Dermis blood vessel endothelial cell (primary cell): ENCODE results near the gene F8. TPM values are rescaled to one million over a fixed set of nuclear protein-coding genes. Genes with fewer than 3 reads are reported as not detected.

Source experiments
- DNase-seq: peaks from one replicate; pipeline ENCODE4 v3.0.0; 2010
- total RNA-seq: library from RNA; depleted of rRNA; stranded (reverse); fragments of >200 nt; gene quantifications from 2 replicates; pipeline ENCODE4 v1.2.3, GENCODE V29; 2014

F8 gene
- total RNA-seq, 1 donor from 2014 or later, result 19.1 TPM

DNA sequence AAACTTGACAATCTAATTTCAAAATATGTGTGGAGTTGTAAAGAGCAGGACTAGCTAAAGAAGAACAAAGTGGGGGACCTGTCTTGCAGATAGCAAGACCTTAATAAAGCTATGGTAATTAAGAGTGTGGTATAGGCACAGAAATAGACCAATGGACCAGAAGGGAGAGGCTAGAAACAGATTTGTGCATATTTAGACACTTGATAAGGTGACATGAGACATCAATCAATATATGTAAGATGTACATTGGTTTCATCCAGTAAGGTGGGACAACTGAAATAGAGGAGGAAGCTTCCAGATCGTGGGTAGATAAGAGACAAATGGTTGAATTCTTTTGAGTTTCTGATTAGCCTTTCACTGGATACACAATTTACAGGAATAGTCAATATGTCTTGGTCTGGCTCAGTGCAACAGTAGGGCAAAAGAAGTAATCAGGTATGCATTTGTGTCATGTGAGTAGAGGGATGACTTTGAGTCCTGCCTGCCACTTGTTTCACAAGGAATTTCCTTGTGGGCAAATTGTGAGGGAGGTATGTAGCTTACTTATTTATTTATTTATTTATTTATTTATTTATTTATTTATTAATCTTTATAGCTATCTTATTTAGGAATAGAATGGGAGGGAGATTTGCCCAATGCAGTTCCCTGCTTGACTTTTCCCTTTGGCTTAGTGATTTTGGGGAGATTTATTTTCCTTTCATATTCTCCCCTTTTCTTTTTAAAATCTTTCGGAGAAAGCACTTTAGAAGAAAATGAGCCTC, 210.0 kb downstream of the F8 start:
- no peak for DNase-seq

DNA sequence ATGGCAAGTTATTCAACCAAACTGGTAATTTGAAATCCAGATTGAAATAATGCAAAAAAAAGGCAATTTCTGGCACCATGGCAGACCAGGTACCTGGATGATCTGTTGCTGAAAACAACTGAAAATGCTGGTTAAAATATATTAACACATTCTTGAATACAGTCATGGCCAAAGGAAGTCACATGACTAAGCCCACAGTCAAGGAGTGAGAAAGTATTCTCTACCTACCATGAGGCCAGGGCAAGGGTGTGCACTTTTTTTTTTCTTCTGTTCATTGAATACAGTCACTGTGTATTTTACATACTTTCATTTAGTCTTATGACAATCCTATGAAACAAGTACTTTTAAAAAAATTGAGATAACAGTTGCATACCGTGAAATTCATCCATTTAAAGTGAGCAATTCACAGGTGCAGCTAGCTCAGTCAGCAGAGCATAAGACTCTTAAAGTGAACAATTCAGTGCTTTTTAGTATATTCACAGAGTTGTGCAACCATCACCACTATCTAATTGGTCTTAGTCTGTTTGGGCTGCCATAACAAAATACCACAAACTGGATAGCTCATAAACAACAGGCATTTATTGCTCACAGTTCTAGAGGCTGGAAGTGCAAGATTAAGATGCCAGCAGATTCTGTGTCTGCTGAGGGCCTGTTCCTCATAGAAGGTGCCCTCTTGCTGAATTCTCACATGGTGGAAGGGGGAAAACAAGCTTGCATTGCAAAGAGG, 212.4 kb downstream of the F8 start:
- DNase-seq, result no peak

DNA sequence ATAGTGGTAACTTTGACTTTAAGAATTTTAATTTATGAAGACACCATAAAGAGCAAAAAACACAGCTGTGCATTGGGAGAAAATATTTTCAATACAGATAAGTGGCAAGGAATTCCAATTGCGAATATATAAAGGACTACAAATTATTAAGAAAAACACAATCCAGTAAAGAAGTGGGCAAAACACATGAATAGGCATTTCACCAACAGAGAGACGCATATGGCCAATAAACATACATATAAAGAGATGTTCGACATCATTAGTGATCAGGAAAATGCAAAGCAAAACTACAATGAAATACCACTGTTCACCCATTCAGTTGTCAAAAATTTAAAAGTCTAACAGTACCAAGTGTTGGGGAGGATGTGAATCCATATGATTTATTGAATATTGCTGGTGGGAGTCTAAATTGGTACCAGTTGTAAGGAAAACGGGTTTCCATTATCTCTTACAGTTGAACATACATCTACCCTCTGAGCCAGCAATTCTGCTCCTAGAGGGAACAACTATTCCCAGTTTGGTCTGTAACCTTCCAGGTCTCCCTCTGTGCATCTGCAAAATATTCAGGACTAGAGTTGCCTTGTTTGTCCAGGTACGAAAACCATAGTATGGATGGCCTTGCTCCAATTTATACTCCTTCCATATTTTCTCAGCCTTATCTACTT, 215.6 kb downstream of the F8 start:
- DNase-seq, result no peak

DNA sequence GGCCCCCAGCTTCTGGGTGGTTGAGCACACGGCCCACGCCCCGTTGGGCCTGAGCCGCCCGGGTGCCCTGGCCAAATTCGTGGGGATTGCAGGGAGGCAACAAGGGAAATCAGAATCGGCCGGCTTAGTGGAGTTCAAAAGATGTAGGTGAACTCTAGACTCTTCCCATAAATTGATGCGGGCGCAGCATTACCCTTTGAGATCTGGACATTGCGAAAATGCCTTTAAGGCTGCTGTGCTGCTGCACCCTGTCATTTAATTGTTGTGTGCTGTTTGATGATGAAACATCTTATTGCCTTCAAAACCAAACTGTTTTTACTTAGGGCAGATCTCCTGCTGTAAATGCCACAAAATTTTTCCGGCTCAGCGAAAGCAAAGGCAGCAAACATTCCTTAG, 216.8 kb downstream of the F8 start:
- no peak for DNase-seq

DNA sequence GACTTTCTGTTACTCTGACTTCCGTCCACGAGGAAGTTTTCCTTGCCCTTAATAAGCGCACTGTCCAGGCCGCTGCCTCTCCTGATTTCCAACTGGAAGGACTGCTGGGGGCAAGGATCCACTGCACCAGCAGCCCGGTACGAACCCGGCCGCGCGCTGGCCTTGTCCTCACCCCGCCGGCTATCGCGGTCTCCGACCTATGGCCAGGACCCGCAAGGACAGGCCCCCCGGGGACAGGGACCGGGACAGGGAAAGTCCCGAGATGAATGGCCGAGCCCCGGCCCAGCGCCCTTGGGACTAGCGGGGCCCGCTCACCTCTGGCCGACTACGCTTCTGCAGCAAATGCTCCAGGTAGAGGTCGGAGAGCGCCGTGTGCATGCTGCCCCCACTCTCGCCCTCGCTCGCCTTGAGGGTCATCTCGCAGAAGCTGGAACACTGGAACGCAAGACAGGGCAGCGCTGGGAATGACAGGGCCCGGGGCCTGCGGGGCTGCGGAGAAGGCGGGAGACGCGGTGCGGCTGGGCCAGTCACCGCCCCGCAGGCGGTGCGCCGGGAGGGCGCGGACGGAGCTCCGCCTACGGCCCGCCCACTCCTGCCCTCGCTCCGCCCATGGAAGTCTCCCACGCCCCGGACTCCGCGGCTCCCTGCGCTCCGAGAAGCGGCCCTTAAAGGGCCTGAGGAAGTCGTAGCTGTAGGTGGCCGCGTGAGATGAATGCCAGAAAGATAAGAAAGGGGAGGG, 217.4 kb downstream of the F8 start, which contains the start of gene MPP1:
MPP1 (minus strand) TSS at position 529 of the 739 bp plus-strand sequence; CDS start at position 417, 112 bp downstream.
- DNase-seq, result peak; percentile 79

DNA sequence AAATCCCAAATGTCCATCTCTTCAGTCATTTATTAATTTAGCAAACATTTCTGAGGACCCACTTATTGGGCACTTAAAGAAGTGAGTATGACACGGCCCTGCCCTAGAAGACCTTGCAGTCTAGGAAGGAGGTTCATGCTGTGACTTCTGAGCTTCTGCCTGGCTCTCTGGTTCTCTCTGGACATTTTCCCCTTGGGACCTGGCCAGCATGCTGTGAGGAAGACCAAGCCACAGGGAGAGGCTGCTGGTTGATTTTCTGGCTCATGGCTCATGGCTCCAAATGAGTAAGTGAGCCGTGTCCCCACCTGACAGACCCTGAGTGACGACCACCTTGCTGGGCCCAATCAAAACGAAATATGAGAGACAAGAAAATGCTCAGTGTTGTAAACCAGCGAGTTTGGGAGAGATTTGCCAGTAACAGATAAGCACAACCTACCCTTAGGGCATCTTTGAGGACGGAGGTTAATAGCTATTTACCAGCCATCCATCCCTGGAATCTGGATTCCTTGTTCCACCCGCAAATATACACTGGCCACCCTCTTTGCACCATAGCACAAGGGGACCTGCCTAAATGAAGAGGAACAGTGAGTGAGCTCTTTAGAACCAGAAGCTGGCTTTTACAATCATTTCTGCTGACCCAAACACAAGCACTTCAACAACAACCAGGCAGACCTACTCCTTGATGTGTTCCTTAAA, 218.1 kb downstream of the F8 start:
- no peak for DNase-seq

DNA sequence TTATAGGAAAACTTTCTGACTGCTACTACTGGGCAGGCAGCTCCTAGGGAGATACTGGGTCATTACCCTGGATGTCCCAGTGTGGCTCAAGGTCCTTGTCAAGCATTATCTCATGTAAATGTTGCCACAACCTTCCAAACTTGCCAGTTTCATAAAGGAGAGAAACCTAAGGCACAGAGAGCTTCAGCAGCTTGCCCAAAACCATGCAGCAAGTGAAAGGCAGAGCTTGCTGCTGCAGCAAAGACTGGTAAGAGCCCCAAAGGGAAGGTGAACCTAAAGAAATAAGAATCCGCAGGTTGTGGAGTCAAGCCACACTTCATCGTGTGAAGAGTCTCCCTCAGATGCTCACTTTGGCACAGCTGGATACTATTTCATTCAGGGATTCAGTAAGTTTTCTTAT, 219.6 kb downstream of the F8 start:
- no peak for DNase-seq

DNA sequence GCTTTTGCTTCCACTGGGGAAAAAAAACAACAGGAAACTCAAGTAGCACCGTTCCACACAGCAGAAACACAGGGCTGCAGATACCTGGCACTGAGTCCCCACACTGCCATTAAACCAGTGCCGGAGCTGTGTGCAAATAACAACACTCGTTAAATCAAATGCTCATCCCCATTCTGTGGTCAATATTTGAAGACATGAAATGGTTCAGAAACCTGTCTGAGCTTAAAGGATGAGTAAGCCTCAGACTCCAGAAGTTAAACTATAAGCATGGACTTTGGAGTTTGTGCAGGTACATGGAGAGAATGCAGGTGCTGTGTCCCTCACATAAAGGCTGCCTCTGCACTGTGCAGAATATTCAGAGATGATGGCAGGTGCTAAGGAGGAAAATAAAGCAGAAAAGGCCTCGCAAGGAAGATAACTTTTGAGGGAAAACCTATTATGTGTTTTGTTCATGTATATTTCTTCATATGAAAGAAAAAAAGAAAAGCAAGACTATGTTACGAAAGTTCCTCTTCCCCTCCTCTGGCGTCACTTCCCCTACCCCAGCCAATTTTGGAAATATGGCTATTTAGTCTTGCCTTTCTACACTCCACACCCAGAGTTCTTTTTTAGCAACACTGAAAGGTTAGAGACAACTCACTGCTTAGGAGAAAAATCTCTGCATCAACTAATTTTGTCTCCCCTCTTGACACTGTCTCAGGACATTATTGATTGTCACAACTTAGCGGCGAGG, 221.9 kb downstream of the F8 start:
- DNase-seq, result peak; percentile 15

DNA sequence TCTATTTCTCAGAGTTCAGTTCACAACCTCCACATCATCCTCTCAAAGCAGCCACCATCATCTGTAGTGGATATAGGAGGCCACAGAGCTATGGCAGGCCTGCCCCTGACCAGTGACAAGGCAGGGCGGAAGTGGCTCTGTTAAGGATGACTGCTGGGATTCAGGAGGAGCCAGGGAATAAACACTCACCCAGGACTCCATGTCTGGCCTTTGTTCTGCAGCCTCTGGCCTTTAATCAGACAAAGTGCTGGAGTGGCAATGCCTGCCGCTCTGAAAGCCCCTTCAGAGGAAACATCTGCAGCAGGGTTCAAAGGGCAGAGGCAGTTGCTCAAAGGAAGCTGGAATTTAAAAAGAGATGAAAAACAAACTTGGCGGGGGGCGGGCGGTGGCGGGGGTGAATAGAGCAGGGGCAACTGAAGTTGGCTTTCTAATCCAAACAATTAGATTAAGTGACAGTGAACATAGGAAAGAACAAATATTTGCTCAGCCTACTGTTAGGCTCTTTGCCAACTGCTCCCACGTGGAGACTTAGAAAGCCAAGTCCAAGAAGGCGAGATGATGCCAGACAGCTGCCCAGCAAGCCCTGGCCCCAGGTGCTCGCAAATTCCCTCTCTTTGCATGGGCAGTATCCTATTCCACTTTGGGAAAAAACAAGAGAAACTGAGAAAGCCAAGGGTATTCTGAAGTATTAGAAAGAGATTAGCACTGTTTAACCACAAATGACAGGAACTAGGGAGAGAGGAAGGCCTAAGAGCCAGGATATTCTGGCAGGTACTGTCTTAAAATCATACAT, 222.8 kb downstream of the F8 start:
- DNase-seq, result peak; percentile 86

DNA sequence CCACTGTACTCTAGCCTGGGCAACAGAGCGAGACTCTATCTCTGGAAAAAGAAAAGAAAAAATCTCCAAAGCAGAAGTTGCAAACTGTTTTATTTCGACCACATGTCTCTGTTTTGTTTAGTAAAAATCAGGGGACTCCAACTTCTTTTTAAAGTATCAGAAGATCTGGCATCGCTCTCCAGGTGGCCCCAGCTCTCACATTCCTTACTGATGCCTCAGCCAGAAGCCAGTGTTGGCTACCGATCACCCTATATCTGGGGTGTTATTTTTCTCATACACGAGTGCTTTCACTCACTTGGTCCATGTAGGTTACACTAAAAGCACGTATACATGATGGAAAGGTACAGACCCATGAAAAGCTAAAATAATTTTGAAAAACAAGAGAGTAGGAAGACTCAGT, 225.5 kb downstream of the F8 start:
- peak; percentile 24 for DNase-seq

DNA sequence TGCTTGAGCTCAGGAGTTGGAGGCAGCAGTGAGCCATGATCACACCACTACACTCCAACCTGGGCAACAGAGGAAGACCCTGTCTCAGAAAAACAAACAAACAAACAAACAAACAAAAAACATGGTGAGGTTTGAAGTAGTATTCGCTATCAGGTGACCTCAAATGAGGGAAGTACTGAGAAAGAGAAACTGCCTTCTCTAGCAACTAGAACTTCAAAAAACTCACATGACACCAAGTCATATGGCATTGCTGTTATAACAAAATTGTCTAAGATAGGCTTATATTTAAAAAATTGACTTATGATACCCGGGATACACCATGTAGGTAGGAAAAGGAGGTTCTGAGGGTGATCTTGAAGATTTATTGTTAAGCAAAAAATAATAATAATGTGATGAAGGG, 227.5 kb downstream of the F8 start:
- DNase-seq, result no peak

DNA sequence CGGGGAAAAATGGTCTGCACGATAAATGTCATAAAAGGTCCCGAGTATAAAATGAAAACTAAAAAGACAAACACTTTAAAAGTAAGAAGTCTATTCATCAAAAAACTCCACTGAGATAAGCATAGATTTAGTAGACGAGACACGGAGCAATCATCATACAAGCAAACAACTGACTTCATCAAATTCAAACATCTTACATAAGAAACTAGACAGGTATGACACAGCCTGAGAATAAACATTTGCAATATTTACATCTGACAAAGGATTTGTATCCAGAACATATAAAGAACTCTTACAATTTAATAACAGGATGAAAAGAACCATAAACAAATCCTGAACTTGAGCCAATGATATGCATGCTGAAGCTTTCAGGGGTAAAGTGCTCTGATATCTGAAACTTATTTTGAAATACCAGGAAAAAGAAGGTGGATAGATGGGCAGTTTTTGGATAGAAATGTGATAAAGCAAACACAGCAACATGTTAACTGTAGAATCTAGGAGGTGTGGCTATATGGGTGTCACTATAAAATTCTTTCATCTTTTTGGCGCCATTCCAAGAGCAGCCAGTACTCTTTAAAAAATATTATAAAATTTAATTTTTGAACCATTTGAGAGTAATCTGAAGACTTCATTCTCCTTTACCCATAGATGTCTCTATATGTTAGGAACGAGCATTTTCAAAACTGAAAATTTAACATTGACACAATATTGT, 229.3 kb downstream of the F8 start:
- DNase-seq, result no peak

DNA sequence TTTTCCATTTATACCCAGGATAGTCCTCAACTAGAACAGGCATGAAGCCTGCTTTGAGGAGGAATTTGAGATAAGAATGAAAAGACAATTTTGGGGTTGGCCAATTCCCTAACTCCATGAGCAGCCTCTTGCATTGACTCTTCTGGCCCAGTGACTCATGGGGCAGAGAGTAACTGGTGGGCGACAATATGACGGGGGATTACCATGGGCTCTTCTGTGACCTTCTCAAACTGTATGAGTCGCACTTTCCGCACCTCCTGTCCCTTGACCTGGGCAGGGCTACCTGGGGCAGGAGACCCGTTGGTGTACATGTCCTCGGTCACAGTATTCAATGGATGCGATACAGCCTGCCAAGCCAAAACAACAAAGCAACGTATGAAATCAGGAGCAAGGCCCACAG, 230.6 kb downstream of the F8 start:
- DNase-seq, result no peak

DNA sequence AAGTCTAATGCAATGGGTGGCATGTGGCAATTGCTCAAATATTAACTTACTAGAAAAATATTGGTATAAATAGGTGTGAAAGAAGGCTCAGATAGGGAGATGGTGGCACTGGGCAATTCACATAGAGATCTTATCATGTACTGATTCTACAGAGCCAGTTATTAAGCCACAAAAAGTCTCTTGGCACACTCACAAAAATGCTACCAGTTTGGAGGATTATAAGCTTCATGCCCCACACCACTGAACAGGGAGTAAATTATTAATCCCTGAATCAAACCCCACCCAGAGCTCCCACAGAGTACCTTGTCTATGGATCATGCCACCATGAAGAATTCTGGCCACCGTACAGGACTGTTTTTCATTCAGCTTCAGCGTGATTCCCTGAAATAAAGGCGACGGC, 231.1 kb downstream of the F8 start:
- DNase-seq, result no peak

Other genes starting within 250 kb of the F8 start
- gene MPP1, start 217.2 kb downstream of the F8 start, total RNA-seq, result 39.5 and 59.2 TPM in 2 replicates
- not detected in 2 replicates for gene SMIM9, start 188.1 kb downstream of the F8 start, total RNA-seq
- 2.7 and 6.6 TPM in 2 replicates for gene F8A1, start 136.4 kb downstream of the F8 start, total RNA-seq
- 84.2 and 95.1 TPM in 2 replicates for gene FUNDC2, start 4.1 kb upstream of the F8 start, total RNA-seq
- gene CMC4, start 48.4 kb upstream of the F8 start, total RNA-seq, result 11.7 and 16.3 TPM in 2 replicates
- gene MTCP1, start 48.4 kb upstream of the F8 start, total RNA-seq, result 3.1 and 9.9 TPM in 2 replicates
- gene BRCC3, start 48.8 kb upstream of the F8 start, total RNA-seq, result 17.4 and 28.9 TPM in 2 replicates
- 69.6 and 79.0 TPM in 2 replicates for gene VBP1, start 193.7 kb upstream of the F8 start, total RNA-seq
- gene RAB39B, start 241.8 kb upstream of the F8 start, total RNA-seq, result 0.14 and 0.17 TPM in 2 replicates